ENCODE results near the gene RAD51B. TPM values are rescaled to one million over a fixed set of nuclear protein-coding genes. Genes with fewer than 3 reads are reported as not detected.

RAD51B gene
- total RNA-seq, 1 experiment from 2014 or later, result 14.2 TPM

DNA sequence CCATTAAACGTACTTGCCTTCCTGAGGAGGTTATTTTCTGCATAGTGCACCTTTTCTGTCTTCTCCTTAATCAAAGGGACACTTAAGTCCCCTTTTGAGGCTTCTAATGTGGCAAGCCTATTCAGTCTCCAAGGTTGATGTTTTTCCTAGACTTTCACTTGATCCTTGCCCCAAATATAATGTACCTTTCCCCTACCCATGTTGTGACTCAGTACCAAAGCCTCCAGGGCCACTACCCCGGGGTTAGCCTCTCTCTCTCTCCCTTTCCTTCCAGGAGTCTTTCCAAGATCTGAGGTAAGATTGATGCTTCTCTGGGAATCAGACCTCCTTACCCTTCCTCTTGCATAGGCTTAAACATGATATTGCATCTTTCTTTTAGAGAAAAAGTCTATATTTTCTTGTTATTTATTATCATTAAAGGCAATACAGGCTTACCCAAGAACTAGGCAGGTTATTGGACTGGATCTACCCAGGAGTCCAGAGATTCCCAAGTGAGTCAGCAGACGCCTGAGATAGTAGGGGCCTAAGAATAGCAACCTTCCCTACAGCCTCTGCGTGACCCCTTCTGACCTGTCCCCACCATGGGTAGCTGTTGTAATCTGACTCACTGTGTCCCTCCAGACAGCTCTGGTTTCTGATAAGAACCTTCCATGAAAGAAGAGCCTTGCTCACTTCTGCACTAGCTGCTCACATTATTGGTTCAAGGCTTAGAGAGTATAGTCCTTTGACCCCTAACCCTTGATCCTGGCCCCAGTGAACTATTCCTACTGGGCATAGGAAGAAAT is 800.4 kb downstream of the RAD51B start:
- CTCF ChIA-PET, result interaction anchor here (0.5 kb wide), 1 partner anchor 116 kb away, joined by 4 read pairs; no protein-coding TSS in a partner anchor
- no peaks in the 10 kb centered on the region for H3K27me3 Mint-ChIP-seq (ENCODE audit: low read depth)
- peaks cover 6% of the 10 kb centered on the region for H3K4me1 Mint-ChIP-seq
- DNase-seq (ENCODE audit: low spot score), result no peak
- no peak overlapping the region for H3K4me3 Mint-ChIP-seq
- peaks cover 35% of the 10 kb centered on the region for H3K9me3 Mint-ChIP-seq
- H3K36me3 Mint-ChIP-seq, result peaks cover 36% of the 10 kb centered on the region
- no peak for ATAC-seq
- no peak overlapping the region for H3K27ac Mint-ChIP-seq
- POLR2A ChIA-PET, result no interaction called here
- TF ChIP-seq PREB (CRISPR knock-in tag; IDR thresholded peaks at IDR 0.05; ENCODE audit: borderline replicate concordance) (no peak), RORB (CRISPR knock-in tag; IDR thresholded peaks at IDR 0.05) (no peak), ZNF121 (CRISPR knock-in tag; IDR thresholded peaks at IDR 0.05) (no peak), RELA (CRISPR knock-in tag; IDR thresholded peaks at IDR 0.05; ENCODE audit: borderline replicate concordance) (no peak), ZNF416 (CRISPR knock-in tag; IDR thresholded peaks at IDR 0.05) (no peak), GRHL2 (CRISPR knock-in tag; IDR thresholded peaks at IDR 0.05; ENCODE audit: insufficient replicate concordance, severe bottlenecking) (no peak), OVOL2 (CRISPR knock-in tag; IDR thresholded peaks at IDR 0.05; ENCODE audit: borderline replicate concordance) (no peak), IRF2 (CRISPR knock-in tag; IDR thresholded peaks at IDR 0.05; ENCODE audit: borderline replicate concordance, low read depth) (no peak), NFYB (CRISPR knock-in tag; conservative IDR thresholded peaks at IDR 0.05; ENCODE audit: low read depth) (no peak), AFF4 (CRISPR knock-in tag; IDR thresholded peaks at IDR 0.05; ENCODE audit: borderline replicate concordance) (no peak), CDX4 (CRISPR knock-in tag; IDR thresholded peaks at IDR 0.05; ENCODE audit: borderline replicate concordance) (no peak), TP53 (CRISPR knock-in tag; IDR thresholded peaks at IDR 0.05) (no peak)
- TF ChIP-seq, protein P1, sequence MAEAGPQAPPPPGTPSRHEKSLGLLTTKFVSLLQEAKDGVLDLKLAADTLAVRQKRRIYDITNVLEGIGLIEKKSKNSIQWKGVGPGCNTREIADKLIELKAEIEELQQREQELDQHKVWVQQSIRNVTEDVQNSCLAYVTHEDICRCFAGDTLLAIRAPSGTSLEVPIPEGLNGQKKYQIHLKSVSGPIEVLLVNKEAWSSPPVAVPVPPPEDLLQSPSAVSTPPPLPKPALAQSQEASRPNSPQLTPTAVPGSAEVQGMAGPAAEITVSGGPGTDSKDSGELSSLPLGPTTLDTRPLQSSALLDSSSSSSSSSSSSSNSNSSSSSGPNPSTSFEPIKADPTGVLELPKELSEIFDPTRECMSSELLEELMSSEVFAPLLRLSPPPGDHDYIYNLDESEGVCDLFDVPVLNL (CRISPR knock-in tag; IDR thresholded peaks at IDR 0.05; ENCODE audit: borderline replicate concordance, low read depth), result no peak
- TF ChIP-seq, protein P2, sequence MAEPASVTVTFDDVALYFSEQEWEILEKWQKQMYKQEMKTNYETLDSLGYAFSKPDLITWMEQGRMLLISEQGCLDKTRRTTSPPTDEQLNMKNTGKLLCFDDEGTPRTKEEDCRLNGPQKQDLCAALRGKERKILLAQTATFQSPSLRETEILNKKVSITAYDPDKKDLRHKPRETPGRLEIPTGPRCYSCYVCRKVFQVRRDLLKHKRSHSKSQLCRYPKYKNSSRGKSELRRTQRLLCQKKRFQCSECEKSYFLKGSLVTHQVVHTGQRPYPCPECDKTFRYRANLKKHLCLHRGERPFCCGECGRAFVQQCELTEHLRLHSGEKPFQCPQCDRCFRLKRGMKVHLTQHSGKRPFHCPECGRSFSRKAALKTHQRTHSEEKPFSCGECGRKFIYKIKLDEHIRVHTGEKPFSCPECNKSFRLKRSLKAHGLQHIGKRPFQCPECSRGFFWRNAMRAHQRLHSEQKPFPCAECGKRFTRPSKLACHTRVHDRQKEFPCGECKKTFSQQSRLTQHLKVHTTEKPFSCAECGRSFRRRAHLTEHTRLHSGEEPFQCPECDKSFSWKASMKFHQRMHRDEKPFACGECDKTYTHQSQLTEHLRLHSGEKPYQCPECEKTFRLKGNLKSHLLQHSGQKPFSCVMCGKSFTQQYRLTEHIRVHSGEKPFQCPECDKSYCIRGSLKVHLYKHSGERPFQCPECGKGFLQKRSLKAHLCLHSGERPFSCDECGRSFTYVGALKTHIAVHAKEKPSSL (CRISPR knock-in tag; conservative IDR thresholded peaks at IDR 0.05), result no peak
- TF ChIP-seq, protein P3, sequence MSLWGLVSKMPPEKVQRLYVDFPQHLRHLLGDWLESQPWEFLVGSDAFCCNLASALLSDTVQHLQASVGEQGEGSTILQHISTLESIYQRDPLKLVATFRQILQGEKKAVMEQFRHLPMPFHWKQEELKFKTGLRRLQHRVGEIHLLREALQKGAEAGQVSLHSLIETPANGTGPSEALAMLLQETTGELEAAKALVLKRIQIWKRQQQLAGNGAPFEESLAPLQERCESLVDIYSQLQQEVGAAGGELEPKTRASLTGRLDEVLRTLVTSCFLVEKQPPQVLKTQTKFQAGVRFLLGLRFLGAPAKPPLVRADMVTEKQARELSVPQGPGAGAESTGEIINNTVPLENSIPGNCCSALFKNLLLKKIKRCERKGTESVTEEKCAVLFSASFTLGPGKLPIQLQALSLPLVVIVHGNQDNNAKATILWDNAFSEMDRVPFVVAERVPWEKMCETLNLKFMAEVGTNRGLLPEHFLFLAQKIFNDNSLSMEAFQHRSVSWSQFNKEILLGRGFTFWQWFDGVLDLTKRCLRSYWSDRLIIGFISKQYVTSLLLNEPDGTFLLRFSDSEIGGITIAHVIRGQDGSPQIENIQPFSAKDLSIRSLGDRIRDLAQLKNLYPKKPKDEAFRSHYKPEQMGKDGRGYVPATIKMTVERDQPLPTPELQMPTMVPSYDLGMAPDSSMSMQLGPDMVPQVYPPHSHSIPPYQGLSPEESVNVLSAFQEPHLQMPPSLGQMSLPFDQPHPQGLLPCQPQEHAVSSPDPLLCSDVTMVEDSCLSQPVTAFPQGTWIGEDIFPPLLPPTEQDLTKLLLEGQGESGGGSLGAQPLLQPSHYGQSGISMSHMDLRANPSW (CRISPR knock-in tag; conservative IDR thresholded peaks at IDR 0.05; ENCODE audit: low read depth), result no peak
- TF ChIP-seq, protein P4, sequence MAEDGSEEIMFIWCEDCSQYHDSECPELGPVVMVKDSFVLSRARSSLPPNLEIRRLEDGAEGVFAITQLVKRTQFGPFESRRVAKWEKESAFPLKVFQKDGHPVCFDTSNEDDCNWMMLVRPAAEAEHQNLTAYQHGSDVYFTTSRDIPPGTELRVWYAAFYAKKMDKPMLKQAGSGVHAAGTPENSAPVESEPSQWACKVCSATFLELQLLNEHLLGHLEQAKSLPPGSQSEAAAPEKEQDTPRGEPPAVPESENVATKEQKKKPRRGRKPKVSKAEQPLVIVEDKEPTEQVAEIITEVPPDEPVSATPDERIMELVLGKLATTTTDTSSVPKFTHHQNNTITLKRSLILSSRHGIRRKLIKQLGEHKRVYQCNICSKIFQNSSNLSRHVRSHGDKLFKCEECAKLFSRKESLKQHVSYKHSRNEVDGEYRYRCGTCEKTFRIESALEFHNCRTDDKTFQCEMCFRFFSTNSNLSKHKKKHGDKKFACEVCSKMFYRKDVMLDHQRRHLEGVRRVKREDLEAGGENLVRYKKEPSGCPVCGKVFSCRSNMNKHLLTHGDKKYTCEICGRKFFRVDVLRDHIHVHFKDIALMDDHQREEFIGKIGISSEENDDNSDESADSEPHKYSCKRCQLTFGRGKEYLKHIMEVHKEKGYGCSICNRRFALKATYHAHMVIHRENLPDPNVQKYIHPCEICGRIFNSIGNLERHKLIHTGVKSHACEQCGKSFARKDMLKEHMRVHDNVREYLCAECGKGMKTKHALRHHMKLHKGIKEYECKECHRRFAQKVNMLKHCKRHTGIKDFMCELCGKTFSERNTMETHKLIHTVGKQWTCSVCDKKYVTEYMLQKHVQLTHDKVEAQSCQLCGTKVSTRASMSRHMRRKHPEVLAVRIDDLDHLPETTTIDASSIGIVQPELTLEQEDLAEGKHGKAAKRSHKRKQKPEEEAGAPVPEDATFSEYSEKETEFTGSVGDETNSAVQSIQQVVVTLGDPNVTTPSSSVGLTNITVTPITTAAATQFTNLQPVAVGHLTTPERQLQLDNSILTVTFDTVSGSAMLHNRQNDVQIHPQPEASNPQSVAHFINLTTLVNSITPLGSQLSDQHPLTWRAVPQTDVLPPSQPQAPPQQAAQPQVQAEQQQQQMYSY (CRISPR knock-in tag; IDR thresholded peaks at IDR 0.05), result no peak
- TF ChIP-seq, protein P5, sequence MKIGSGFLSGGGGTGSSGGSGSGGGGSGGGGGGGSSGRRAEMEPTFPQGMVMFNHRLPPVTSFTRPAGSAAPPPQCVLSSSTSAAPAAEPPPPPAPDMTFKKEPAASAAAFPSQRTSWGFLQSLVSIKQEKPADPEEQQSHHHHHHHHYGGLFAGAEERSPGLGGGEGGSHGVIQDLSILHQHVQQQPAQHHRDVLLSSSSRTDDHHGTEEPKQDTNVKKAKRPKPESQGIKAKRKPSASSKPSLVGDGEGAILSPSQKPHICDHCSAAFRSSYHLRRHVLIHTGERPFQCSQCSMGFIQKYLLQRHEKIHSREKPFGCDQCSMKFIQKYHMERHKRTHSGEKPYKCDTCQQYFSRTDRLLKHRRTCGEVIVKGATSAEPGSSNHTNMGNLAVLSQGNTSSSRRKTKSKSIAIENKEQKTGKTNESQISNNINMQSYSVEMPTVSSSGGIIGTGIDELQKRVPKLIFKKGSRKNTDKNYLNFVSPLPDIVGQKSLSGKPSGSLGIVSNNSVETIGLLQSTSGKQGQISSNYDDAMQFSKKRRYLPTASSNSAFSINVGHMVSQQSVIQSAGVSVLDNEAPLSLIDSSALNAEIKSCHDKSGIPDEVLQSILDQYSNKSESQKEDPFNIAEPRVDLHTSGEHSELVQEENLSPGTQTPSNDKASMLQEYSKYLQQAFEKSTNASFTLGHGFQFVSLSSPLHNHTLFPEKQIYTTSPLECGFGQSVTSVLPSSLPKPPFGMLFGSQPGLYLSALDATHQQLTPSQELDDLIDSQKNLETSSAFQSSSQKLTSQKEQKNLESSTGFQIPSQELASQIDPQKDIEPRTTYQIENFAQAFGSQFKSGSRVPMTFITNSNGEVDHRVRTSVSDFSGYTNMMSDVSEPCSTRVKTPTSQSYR (CRISPR knock-in tag; IDR thresholded peaks at IDR 0.05), result no peak
